Activated CD8-positive, alpha-beta memory T cell treated with anti-CD3 and anti-CD28 coated beads, Interleukin-2, amount 50 U/mL, for 24 hours (primary cell): ENCODE data around the gene HUNK.
"Not testable (repeated sequence)": the region's sequence is repeated elsewhere in the genome, so short reads cannot be mapped to it uniquely, and the experiment has no call there.

Source experiments
- DNase-seq: peaks from one replicate; pipeline ENCODE4 v3.0.0-alpha.2; 2020; ENCODE audit errors: extremely low read depth

HUNK gene

GRCh38 chr21:31872452-31873274 is at the start of gene HUNK:
TSS of gene HUNK (plus strand) at chr21:31873020. CDS start at chr21:31873675, 655 bp downstream.
- no peak for DNase-seq

DNA sequence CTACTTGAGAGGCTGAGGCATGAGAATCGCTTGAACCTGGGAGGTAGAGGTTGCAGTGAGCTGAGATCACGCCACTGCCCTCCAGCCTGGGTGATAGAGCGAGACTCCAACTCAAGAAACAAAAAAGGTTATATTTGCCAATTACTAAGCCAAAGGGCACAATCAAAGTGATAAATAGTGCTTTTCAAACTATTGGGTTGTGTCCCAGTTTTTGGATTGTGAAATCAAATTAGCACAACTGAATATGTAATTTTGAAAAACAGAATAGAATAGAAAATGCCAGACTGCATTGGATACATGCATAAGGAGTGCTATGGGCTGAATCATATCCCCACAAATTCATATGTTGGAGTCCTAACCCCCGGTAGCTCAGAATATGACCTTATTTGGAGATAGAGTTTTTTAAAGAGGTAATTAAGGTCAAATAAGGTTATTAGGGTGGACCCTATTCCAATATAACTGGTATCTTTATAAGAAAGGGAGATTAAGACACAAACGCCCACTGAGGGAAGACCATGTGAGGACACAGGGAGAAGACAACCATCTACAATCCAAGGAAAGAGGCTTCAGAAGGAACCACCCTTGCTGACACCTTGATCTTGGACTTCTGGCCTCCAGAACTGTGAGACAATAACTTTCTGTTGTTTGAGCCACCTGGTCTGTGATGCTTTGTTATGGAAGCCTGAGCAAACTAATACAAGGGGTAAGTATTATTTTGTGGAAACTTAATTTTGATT is 42.9 kb upstream of the HUNK start:
- no peak for DNase-seq

GRCh38 chr21:31830701-31831100 is 42.1 kb upstream of the HUNK start:
- no peak for DNase-seq

DNA sequence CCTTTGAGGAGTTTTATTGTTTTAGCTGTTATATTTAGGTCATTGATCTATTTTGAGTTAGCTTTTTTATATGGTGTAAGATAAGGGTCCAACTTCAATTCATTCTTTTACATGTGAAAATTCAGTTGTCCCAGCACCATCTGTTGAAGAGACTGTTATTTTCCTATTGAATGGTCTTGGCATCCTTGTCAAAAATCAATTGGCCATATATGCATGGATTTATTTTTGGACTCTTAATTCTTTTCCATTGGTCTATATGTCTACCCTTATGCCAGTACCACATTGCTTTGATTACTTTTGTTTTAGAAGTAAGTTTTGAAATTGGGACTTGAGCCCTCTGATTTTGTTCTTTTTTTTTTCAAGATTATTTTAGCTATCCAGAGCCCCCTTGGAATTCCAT is 35.8 kb upstream of the HUNK start:
- no peak for DNase-seq

GRCh38 chr21:31837618-31838390 is 35.0 kb upstream of the HUNK start:
- no peak for DNase-seq

- no peak for DNase-seq
Measured at GRCh38 chr21:31838586-31839355, 34.0 kb upstream of the HUNK start.

DNA sequence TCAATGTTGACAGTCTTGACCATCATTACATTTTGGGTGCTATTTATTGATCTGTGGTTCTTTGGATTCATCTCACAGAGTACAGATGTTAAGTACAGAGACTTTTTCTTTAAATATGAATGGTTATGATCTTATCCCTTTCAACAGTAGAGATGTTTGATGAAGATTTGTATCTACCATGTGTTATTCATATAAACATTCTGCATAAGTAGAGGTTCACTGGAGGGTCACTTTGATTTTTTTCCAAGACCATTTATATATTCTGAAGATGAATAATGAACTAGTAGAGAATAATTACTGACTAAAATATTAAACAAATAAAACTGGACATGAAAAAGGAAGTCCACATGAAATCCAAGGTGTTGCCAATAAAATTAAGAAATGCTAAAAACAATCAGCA is 28.6 kb upstream of the HUNK start:
- no peak for DNase-seq

- DNase-seq: no peak
Measured at GRCh38 chr21:31845151-31845729, 27.6 kb upstream of the HUNK start.

- DNase-seq: no peak
Measured at GRCh38 chr21:31846690-31847089, 26.1 kb upstream of the HUNK start.

DNA sequence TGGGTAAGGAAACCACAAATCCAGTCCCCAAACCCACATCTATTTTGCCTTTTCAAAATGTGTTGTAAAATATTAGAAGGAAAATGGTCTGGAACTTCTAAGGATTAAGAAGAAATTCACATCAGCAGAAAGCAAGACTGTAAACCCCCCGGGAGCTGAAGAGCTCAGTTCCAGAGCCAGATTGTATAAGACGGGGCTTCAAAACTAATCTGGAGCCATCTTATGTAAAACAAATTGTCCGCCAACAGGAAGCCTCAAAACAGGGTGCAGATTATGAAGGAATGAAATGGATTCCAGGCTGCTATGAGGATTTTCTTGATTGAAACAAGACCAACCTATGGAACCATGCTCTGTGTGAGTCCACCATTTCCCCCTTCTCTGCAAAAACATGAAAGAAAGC is 25.1 kb upstream of the HUNK start:
- DNase-seq: no peak

DNA sequence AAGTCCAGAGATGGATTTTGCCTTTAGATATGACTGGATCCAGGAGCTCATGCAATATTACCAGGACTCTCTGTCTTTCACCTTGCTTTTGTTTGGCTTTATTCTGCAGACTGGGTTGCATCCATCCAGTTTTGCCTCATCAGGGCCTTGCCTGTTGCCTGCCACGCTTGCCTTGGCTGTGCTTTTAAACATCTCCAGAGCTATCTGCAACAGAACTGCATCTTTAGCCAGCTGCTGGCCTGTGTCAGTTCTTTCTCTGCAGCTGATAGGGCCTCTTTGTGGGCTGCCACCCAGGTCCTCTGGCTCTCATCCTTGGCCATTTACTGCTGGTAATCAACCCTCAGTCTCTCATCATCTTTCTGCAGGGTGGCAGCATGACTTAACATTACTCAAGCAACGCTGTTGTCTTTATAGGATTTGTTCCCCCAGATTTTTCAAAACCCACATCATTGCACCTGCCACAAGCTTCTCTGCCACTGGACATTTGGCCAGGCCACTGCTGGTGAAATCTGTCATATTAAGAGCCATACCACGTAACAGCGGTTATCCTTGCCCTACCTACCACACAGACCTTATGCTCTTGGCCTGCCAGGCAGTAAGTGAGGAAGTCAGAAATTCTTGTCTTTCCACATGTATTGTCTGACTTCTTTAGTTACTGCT is 24.4 kb upstream of the HUNK start:
- DNase-seq: no peak

- no peak for DNase-seq
Measured at GRCh38 chr21:31850886-31851285, 21.9 kb upstream of the HUNK start.

- DNase-seq: no peak
Measured at GRCh38 chr21:31855180-31855579, 17.6 kb upstream of the HUNK start.

- DNase-seq: no peak
Measured at GRCh38 chr21:31857096-31857495, 15.7 kb upstream of the HUNK start.

- DNase-seq: not testable (repeated sequence)
Measured at GRCh38 chr21:31857631-31858030, 15.2 kb upstream of the HUNK start.

DNA sequence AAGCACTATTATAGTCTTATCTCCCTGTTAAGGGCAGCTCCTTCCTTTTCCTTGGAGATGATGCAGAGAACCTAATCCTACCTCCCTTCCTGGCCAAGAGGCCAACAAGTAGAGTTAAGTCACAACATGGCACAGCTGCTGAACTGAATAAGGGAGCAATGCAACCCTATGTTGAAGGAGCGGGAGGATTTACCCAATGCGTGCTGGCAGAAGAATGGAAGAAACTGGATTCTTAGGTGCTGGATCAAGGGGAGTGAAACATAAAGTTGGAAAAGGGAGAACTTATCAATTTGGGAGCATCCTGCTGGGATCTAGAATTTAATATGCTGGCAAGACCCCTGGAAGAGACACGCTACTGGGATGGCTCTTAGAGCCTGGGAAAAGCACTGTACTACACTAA is 12.0 kb upstream of the HUNK start:
- no peak for DNase-seq

GRCh38 chr21:31862078-31862477 is 10.7 kb upstream of the HUNK start:
- no peak for DNase-seq

GRCh38 chr21:31865429-31865970 is 7.3 kb upstream of the HUNK start:
- no peak for DNase-seq

DNA sequence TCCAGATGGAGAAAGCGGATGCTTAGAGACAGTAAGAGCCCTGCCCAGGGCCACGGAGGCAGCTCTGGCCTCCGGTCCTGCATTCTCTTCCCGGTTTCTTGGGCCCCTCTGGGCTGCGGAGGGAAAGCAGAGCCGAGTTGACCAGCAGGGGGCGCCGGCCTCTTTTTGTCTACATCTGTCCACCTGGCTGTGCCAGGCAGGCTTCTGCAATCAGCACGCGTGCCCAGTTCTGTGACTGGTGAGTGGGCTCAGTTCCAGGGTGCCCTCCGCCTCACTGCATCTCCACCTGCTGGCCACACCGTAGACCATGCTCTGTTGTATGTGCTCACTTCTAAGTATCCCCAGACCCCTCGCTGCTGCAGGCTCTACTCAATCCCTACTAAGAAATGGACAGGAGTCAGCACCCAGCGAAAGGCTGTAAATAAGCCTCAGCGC is 6.7 kb upstream of the HUNK start:
- DNase-seq: peak; percentile 27

GRCh38 chr21:31869750-31870149 is 3.1 kb upstream of the HUNK start:
- DNase-seq: no peak
